Measurements from ENCODE around the gene CACNA1B.

CACNA1B gene

DNA sequence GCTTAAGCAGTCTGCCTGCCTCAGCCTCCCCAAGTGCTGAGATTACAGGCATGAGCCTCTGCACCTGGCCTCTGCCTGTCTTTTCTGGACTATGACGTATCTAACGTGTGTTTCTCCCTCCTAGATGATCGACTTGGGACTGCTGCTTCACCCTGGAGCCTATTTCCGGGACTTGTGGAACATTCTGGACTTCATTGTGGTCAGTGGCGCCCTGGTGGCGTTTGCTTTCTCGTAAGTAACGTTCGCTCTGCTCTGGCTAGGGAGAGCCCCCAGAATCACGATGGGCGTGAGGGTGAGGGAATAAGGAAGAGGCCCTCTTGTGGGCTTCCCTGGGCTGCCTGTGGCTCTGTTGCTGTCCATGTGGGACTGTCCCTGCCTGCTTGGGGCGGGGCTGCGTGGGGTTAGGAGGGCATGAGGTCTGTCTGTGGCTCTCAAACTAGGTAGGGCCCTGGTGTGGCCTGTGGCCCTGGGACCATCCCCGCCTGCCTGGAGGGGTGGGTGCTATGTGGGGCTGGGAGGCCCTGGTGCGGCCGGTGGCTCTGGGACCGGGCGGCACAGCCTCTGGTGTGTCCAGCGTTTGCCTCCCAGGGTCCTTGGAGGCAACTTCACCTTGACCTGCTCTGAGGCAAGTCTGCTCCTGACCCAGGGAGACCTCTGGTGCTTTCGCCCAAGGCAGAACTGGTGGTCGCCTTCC, 171.7 kb downstream of the CACNA1B start:
- DNase-seq (ENCODE audit: insufficient read length, low spot score) (no peak), FAIRE-seq (no peak)

- FAIRE-seq (no peak), DNase-seq (ENCODE audit: insufficient read length, low spot score) (no peak)
These were observed 172.3 kb downstream of the CACNA1B start for GRCh38 chr9:138049779-138050471.

DNA sequence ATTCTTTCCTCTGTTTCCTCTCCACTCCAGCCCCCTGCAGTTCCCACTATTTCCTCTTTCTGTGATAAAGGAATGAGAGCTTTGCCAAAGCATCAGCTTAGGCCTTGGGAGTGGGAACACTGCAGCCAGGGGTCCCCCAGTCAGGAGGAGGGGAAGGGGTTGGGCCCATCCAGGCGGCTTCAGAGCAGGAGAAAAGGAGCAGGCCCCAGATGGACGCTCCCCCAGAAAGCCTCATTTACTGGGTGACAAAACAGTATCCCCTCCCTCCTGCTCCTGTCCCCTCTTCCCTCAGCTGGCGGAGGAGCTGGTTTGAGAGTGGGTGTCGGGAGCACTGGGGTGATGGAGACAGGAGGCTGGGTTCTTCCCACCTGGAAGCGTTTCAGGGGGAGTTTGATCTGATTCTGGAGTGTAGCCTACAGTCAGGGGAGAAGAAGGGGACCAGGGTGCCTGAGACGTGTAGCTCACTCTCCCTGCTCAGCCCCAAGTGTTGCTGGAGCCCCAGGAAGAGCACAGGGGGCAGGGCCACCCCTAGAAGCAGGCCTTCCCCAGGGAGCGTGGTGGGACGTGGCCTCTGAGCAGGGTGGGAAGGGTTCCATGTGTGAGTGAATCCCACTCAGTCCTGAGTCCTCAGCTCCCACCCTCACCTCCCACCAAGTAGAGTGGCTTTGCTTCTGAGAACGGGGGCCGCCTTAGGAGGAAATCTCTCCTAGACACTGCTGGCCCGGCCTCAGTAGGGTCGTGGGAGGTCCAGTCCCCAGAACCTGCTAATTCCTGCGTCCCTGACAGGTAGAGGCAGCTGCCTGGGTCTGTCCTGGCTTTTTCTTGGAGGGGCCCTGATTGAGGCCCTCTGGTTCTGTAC, 173.1 kb downstream of the CACNA1B start:
- DNase-seq (ENCODE audit: insufficient read length, low spot score) (no peak), FAIRE-seq (no peak)

DNA sequence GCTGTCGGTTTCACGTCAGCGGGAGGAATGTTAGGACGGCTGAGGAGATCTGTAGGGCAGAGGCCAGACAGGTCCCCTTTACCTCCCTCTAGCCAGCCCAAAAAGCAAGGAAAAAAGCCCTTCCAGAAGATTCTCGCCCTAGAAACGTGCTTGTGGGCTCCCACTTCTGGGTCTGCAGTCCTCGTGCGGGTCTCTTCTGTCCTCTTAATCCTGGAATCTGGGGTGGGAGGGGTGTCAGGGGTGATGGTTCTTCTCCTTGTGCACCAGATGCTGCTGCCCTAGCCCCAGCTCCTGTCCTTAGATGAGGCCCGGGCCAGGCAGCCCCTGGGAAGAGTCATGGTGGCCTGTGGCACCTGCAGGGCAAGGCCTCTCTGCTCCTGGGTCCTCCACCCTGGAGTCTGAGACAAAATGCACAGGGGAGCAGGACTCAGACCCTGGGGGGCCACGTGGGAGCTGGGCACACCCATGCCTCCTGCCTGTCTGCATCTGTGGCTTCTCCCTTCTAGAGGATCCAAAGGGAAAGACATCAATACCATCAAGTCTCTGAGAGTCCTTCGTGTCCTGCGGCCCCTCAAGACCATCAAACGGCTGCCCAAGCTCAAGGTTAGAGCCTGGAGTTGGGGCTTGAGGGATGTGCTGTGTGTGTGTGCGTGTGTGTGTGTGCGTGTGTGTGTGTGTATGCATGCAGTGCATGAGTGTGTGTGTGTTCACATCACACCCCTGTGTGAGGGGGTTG, 174.2 kb downstream of the CACNA1B start:
- FAIRE-seq = no peak
- DNase-seq (ENCODE audit: insufficient read length, low spot score) = no peak

DNA sequence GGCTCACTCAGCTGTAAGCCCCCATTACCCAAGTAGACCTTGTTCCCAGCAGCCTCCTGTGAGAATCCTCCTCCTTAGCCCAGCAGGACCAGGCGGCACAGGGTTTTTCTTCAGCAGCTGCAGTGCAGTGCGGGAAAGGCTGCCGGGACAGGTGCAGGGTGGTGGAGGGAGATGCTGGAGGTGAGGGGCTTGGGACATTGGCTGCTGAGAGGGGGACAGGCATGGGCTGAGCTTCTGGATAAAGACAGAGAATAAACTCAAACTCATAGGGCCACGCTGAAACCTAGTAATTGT, 174.7 kb downstream of the CACNA1B start:
- no peak for FAIRE-seq
- no peak for DNase-seq (ENCODE audit: insufficient read length, low spot score)

DNA sequence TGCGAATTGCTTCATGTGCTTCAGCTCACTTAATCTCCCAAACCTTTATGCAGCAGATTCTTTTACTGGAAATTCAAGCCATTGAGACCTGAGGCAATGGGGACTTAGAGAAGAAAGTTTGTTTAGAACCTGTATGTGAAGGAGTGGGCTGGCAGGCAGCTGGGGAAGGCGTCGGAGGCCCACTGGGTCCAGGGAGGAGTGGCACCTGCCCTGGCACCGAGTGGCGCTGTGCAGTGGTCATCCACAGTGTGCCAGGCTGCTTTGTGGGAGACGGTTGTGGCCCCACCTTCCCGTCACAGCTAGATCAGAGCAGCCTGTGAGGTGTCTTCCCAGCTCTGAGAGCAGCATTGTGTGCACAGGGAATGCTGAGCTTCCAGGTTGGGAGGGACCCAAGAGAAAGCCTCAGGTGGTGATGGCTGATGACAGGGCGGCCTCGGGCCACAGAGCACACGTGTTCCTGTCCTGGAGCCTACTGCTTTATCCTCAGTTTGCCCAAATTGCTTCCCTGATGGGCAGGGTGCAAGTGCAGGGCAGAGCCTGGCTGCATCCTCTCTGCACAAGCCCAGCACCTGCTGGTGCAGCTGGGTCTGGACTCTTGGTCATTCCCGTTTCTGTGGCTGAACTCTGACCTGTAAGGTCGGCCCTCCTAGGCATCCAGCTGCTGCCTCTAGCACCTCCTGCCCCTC, 175.2 kb downstream of the CACNA1B start:
- FAIRE-seq (no peak), DNase-seq (ENCODE audit: insufficient read length, low spot score) (no peak)

DNA sequence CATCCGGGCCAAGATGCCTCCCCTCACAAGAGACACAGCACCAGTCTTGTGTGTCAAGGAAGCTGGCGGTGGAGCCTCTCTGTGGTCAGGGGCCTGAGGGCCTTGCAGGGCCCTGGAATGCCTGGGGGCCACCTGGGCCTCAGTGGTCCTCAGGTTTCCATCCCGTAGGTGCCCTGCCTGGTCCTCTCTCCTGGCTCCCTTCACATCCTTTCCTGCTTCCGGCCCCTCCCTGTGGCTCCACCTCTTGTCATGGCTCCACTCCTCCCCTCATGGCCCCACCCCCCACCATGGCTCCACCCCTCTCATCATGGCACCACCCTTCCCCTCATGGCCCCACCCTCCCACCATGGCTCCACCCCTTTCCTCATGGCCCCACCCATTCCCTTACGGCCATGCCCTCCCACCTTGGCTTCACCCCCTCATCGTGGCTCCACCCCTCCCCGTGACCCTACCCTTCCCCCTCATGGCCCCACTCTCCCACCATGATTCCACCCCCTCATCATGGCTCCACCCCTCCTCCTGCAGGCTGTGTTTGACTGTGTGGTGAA, 175.8 kb downstream of the CACNA1B start:
- DNase-seq (ENCODE audit: insufficient read length, low spot score) (no peak), FAIRE-seq (no peak)

DNA sequence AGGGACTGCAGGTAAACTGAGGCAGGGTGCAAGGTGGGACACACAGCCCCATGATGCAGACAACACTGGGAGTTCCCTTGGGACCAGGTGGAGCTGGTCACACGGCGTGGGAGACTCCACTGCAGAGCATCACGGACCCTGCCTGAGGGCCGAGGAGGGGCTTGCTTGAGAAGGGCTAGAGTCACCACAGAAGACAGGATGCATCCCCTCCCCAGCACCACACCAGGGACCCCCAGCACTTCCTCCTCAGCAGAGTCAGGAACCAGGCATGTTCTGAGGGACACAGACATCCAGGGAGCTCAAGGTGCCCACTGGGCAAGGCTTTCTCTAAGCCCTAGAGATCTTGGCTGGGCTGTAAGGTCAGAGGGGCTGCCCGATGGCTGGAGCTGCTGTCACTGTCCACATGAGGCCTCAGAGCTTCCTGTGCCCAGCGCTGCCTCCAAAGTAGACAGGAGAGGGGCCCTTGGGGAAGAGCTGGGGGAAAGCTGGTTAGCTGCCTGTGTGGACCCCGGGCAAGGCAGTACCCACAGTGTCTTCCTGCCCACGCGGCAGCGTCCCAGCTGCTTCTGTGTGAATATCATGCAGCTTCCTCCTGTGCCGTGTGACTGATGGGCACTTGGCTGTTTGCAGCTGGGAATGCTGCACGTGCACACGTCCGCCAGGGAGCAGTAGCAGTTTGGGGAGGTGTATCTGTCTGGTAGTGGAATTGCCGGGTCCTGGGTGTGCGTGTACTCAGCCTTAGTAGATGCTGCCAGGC, 176.6 kb downstream of the CACNA1B start:
- DNase-seq (ENCODE audit: insufficient read length, low spot score) (no peak), FAIRE-seq (no peak)

DNA sequence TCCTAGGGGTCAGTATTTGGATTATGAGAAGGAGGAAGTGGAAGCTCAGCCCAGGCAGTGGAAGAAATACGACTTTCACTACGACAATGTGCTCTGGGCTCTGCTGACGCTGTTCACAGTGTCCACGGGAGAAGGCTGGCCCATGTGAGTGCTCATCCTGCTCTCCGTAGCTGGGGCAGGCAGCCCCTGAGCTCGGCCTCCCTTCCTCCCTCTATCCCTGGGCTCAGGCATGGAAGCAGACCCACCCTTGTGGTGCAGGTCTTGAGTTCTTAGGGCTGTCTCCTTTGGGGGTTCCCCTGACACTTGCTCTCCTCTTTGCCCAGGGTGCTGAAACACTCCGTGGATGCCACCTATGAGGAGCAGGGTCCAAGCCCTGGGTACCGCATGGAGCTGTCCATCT, 180.1 kb downstream of the CACNA1B start:
- no peak for FAIRE-seq
- no peak for DNase-seq (ENCODE audit: insufficient read length, low spot score)

GRCh38 chr9:138058181-138058580, 180.6 kb downstream of the CACNA1B start:
- FAIRE-seq (no peak), DNase-seq (ENCODE audit: insufficient read length, low spot score) (no peak)

- DNase-seq (ENCODE audit: insufficient read length, low spot score) (no peak), FAIRE-seq (no peak)
These were observed 181.6 kb downstream of the CACNA1B start for GRCh38 chr9:138059196-138059595.

DNA sequence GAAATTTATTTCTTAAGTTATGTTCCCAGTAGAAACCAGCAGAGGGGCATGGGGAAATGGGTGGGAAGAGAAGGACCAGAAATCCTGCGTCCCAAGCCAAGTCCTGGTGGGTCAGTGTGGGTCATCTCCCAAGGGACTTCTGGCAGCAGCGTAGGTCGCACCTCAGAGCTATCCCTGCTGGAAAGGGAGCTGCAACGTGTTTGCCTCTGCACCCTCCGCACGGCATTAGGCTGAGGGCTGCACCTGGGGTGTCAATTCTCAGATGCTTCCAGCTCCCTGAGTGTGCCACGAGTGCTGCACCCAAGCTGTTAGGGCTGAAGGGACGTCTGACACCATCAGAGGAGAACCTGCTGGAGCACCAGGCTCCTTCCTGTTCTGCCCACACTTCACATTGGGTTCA, 182.8 kb downstream of the CACNA1B start:
- FAIRE-seq = no peak

DNA sequence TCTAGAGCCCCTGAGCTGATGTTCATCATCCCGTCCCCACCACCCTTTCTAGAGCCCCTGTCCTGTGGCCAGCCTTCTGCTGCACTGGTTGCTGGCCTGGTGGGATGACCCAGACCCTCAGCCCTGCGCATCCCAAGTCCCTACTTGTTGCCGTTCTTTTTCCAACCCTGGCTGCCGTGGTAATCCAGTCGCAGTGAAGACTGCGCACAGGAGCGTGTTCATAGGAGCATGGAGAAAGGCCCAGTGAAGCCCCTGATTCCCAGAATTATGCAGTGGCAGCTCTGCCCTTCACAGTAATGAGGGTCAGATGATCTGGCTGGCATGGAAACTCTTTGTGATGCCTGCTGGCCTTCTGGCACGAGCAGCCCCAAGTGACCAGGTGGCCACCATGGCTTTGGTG, 183.3 kb downstream of the CACNA1B start:
- DNase-seq (ENCODE audit: insufficient read length, low spot score) = no peak
- FAIRE-seq = no peak

More for the DNA sequence above, 182.8 kb downstream of the CACNA1B start:
- no peak for DNase-seq (ENCODE audit: insufficient read length, low spot score)

- DNase-seq (ENCODE audit: insufficient read length, low spot score) (no peak), FAIRE-seq (no peak)
These were observed 184.0 kb downstream of the CACNA1B start for GRCh38 chr9:138061631-138062030.

- no peak for DNase-seq (ENCODE audit: insufficient read length, low spot score)
- no peak for FAIRE-seq
These were observed 184.6 kb downstream of the CACNA1B start for GRCh38 chr9:138062196-138062595.

DNA sequence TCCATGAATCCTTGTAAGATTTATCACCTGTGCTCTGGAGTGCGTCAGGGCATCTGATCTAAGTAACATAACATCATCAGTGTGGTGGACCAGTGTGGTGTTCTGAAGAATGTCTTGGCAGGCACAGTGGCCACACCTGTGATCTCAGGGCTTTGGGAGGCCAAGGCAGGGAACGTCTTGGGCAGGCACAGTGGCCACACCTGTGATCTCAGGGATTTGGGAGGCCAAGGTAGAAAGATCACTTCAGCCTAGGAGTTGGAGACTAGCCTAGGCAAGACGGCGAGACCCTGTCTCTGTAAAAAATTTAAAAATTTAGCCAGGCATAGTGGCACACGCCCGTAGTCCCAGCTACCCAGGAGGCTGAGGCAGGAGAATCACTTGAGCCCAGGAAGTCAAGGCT, 185.5 kb downstream of the CACNA1B start:
- FAIRE-seq = no peak
- no peak for DNase-seq (ENCODE audit: insufficient read length, low spot score)

DNA sequence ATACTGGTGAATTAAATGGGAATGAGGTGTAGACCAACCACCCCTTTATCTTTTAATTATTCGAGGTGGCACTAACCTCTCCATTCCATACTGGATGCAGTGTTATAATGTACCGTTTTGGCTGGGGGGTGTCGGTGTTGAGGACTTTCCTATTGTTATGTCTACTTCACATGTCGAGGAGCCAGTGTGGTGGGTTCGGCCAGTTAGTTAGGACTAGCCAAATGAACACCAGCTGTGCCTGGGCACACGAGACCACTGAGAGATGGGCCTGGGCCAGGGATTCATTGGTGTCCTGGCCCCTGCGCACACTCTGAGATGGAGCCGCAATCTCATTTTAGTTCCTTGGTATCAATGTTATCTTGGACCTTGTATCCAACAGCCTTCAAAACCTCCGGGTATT, 186.2 kb downstream of the CACNA1B start:
- DNase-seq (ENCODE audit: insufficient read length, low spot score) (no peak), FAIRE-seq (no peak)

GRCh38 chr9:138064547-138064946, 187.0 kb downstream of the CACNA1B start:
- DNase-seq (ENCODE audit: insufficient read length, low spot score) = no peak
- no peak for FAIRE-seq

DNA sequence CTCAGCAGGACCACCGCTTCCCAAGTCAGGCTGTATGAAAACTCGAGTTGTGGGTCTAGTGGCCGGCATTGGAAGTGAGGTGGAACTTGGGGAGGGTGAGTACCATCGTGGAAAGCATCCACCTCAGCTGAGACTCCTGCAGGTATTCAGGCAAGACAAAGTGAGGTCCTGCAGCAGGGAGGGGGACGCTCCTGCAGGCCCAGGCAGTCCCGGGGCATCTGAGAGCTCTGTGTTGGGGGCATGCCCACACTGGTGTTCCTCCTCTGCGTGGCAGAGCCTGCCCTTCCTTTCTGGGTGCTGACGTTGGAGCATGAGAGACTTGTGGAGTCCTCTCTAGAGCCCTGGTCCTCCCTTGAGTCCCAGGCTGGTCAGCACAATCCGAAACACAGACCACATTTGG, 187.7 kb downstream of the CACNA1B start:
- DNase-seq (ENCODE audit: insufficient read length, low spot score) (no peak), FAIRE-seq (no peak)

DNA sequence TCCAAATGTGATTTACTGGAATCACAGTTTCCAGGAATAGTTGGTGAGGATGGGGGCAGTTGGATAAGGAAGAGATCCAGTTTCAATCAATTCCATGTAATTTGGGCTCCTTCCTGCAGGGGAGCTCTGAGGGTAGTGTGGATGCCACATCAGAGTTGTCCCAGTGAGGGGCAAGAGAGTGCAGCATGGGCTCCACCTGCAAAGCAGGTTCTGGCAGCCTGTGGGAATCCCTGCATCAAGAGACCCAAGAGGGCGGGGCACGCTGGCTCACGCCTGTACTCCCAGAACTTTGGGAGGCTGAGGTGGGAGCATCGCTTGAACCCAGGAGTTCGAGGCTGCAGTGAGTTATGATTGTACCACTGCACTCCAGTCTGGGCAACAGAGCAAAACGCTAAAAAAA, 188.5 kb downstream of the CACNA1B start:
- FAIRE-seq (no peak), DNase-seq (ENCODE audit: insufficient read length, low spot score) (no peak)
